BJ (cell line): ENCODE measurements around the gene FAF1. TPM values are rescaled to one million over a fixed set of nuclear protein-coding genes. Genes with fewer than 3 reads are reported as not detected.

Experiments
- CTCF ChIA-PET: fragments of 350-600 bp; formaldehyde crosslinking; extraction: SDS; loops from one replicate; lab custom pipeline; 2021; ENCODE audit warnings: antibody characterized with exemption, inconsistent platforms; lab: Yijun Ruan, JAX
- POLR2A ChIA-PET: fragments of 300-600 bp; sonication (Branson Sonifier 250); formaldehyde crosslinking; extraction: SDS; loops from one replicate; lab custom pipeline; 2021; ENCODE audit warnings: antibody characterized with exemption; lab: Charles Lee
- DNase-seq: peaks from one replicate; pipeline ENCODE4 v3.0.0-alpha.2; 2011; ENCODE audit warnings: low read depth
- H3K27me3 ChIP-seq: 2 replicates; pipeline ENCODE4 v1.6.0; 2011; ENCODE audit warnings: low read length; ENCODE audit not compliant: control insufficient read depth, insufficient read depth
- H3K36me3 ChIP-seq: 2 replicates; pipeline ENCODE4 v1.5.1; 2011; ENCODE audit warnings: low read length; ENCODE audit not compliant: control insufficient read depth, insufficient read depth
- H3K4me3 ChIP-seq: 2 replicates; pipeline ENCODE4 v1.5.1; 2011; ENCODE audit warnings: low read depth, mild to moderate bottlenecking, control low read depth, low read length
- polyA plus RNA-seq: library from polyadenylated mRNA; depleted of rRNA; stranded (reverse); fragments of >200 nt; gene quantifications from 2 replicates; pipeline ENCODE4 v1.2.3, GENCODE V29; 2011
- TF ChIP-seq, protein P1 (sequence below): IDR thresholded peaks from 2 replicates; pipeline ENCODE4 v1.5.1; 2011; ENCODE audit warnings: low read depth, mild to moderate bottlenecking, control low read depth, inconsistent platforms, low read length, moderate library complexity; ENCODE audit not compliant: insufficient read depth

The FAF1 gene
- polyA plus RNA-seq, 1 experiment = 15.5 TPM

DNA sequence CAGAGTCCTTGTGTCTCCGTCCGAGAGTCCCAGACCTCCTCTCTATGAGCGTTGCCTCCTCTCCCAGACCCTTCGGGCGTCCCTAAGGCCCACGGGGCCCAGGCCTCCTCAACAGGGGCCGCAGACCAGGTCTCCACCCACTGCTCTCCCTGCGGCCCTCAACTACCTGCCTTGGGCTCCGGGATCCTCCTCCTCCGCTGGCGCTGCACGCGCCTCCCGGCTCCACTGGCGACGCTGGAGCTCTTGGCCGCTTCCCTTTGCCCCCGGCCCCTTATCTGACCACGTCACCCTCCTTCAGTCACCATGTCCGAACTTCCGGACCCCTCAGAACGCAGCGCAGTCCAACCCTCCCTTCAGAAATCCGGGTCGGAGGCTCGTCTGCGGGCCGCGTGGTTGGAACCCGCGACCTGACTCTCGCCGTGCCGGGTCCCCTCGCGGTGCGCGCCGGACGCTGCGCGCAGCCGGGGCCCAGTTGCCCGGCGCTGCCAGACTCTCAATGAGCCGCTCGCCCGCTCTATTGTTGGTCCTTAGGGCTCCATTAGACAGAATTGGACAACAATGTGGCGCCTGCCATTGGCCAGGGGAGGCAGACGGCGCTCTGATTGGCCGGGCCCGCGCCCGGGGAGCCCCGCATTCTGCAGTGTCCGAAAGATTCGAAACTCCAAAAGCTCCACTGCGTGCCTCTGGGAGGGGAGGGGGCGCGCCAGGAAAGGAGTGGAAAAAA is 537.0 kb downstream of the FAF1 start, which contains the start of gene DMRTA2:
TSS of gene DMRTA2 (minus strand) at position 498 of the 724 bp plus-strand sequence. CDS start 1,907 bp downstream, outside the sequence.
- H3K4me3 ChIP-seq = peak within 1 kb of the TSS; percentile 1; the same call in 1 of the 2 replicates
- H3K27me3 ChIP-seq = peaks cover 85% of the 10 kb centered on the region
- no peak for DNase-seq
- ChIA-PET CTCF (interaction anchor here (1.0 kb wide), 1 partner anchor 19 kb away, joined by 3 read pairs; no protein-coding TSS in a partner anchor), POLR2A (no interaction called here)
- TF ChIP-seq, protein P1, sequence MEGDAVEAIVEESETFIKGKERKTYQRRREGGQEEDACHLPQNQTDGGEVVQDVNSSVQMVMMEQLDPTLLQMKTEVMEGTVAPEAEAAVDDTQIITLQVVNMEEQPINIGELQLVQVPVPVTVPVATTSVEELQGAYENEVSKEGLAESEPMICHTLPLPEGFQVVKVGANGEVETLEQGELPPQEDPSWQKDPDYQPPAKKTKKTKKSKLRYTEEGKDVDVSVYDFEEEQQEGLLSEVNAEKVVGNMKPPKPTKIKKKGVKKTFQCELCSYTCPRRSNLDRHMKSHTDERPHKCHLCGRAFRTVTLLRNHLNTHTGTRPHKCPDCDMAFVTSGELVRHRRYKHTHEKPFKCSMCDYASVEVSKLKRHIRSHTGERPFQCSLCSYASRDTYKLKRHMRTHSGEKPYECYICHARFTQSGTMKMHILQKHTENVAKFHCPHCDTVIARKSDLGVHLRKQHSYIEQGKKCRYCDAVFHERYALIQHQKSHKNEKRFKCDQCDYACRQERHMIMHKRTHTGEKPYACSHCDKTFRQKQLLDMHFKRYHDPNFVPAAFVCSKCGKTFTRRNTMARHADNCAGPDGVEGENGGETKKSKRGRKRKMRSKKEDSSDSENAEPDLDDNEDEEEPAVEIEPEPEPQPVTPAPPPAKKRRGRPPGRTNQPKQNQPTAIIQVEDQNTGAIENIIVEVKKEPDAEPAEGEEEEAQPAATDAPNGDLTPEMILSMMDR = no peak
- H3K36me3 ChIP-seq = no peaks in the 10 kb centered on the region

DNA sequence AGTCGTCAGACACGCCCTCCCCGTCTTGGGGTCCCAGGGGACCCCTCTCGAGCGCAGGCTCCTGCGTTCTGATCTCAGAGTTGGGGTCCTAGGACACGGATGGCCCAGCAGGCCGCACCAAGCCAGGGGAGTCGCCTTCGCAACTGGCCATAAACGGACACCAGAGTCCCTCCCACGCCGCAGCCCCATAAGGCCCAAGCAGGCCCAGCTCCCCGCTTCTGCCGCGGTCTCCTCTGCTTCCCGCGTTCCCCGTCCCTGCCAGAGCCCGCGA is 537.5 kb downstream of the FAF1 start:
- DNase-seq = no peak
- Histone ChIP-seq H3K4me3 (no peak overlapping the region), H3K36me3 (no peaks in the 10 kb centered on the region), H3K27me3 (peaks cover 83% of the 10 kb centered on the region)
- TF ChIP-seq, protein P1 = no peak
- CTCF ChIA-PET = interaction anchor here (1.0 kb wide), 1 partner anchor 20 kb away, joined by 3 read pairs; no protein-coding TSS in a partner anchor
- POLR2A ChIA-PET = no interaction called here

DNA sequence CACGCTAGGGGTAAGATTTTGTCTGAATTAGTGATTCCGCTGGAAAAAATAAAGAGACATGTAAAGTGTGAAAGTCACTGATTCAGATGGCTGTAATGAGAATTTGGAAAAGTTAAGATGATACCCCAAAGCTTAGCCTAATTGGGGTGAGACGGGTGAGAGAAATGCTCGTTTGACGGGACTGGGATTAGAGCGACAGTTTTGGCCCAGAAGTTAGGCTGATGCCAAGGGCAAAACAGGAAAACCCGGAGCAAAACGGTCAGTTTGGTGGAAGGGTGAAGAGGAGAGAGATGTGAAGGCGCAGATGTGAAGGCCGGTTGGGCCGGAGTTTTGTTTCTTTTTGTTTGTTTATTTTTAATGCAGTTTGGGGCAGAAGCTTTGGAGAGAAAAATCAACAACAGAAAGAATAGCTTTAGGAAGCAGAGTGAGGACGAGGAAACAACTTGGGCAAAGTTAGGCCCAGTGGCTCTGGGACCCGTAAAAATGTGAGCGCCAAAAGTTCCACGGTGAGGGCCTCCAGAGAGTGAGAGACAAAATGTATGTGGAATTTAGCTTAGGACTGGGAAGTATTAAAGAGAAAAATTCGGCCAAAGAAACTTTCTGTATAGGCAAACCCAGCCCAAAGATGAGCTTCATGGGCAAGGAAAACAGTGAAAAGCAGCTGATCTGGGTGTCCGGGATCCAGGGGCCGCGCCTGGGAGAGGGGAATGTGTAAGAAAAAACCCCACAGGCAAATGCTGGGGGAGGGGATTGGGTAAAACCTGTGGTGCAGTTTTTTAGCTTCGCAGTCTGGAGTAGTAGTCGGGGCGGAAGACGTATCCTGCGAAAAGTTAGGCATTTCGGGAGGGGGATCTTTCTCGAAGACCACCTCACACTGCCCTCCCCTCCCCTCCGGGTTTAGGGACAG is 538.0 kb downstream of the FAF1 start:
- TF ChIP-seq, protein P1 = no peak
- Histone ChIP-seq H3K4me3 (no peak overlapping the region), H3K27me3 (peaks cover 81% of the 10 kb centered on the region), H3K36me3 (no peaks in the 10 kb centered on the region)
- CTCF ChIA-PET = interaction anchor here (1.0 kb wide), 1 partner anchor 21 kb away, joined by 3 read pairs; no protein-coding TSS in a partner anchor
- DNase-seq = no peak
- POLR2A ChIA-PET = no interaction called here

DNA sequence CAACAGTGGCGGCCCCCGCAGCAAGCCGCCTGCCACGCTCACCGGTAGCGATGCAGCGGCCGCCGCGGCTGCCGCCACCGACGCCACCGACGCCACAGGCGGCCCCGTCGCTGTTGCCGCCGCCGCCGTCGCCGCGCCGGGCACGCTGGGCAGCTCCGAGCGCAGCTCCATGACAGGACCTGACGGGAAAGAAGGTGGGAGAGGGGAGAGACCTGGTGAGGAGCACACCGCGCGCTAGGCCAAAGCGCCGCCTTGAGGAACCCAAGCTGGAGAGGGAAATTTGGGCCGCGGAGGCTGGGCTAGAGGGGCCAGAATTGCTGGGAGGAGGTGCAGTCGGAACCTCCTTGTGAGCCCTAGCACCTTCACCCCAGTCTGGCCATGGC is 538.7 kb downstream of the FAF1 start:
- no peak for DNase-seq
- CTCF ChIA-PET = no interaction called here
- Histone ChIP-seq H3K36me3 (no peaks in the 10 kb centered on the region), H3K27me3 (peaks cover 84% of the 10 kb centered on the region), H3K4me3 (no peak overlapping the region)
- TF ChIP-seq, protein P1 = no peak
- POLR2A ChIA-PET = no interaction called here
